A549 (cell line): ENCODE data around the gene EXOC4. TPM values are rescaled to one million over a fixed set of nuclear protein-coding genes. Genes with fewer than 3 reads are reported as not detected.

Experiments used
- ATAC-seq, 2 experiments: fragments of 200-7000 bp in 1 of 2; fragments of >200 bp in 1 of 2; cut with Nextera tagmentation in 1 of 2; cut with Tn5 transposase in 1 of 2; 3 replicates each; pipeline versions ENCODE4 v1.8.0 to v1.9.1; 2018 to 2020; ENCODE audit warnings: mild to moderate bottlenecking in 1 of 2, moderate library complexity in 1 of 2
- CTCF ChIA-PET: fragments of 300-600 bp; sonication (Branson Sonifier 250); formaldehyde crosslinking; extraction: SDS; loops from one replicate; lab custom pipeline; 2021; ENCODE audit warnings: antibody characterized with exemption, inconsistent platforms; lab: Yijun Ruan, JAX
- POLR2A ChIA-PET: fragments of 350-600 bp; formaldehyde crosslinking; extraction: SDS; loops from one replicate; lab custom pipeline; 2021; ENCODE audit warnings: antibody characterized with exemption, inconsistent platforms; lab: Yijun Ruan, JAX
- DNase-seq, 2 experiments: peaks; one replicate each; pipeline versions ENCODE4 v3.0.0 to v3.0.0-alpha.2; 2011 to 2016; ENCODE audit warnings: low read depth in 1 of 2, low spot score in 1 of 2
- FAIRE-seq: peaks from 2 replicates; lab custom pipeline; 2011; peaks lifted over from hg19 to GRCh38; lab: Jason Lieb, UNC
- H3K27ac ChIP-seq, 2 experiments: fragments of >200 bp; sonication (Bioruptor Twin); formaldehyde crosslinking; 3 replicates each; pipeline ENCODE4 v1.5.1; 2016 to 2017
- H3K4me1 ChIP-seq: fragments of >200 bp; sonication (Bioruptor Twin); formaldehyde crosslinking; 3 replicates; pipeline ENCODE4 v1.6.1; 2016
- H3K4me2 ChIP-seq: fragments of >200 bp; sonication (Bioruptor Twin); formaldehyde crosslinking; 3 replicates; pipeline ENCODE4 v1.6.1; 2016
- H3K4me3 ChIP-seq: fragments of >200 bp; sonication (Bioruptor Twin); formaldehyde crosslinking; 3 replicates; pipeline ENCODE4 v1.5.1; 2016
- H3K9me3 ChIP-seq: fragments of >200 bp; sonication (Bioruptor Twin); formaldehyde crosslinking; 3 replicates; pipeline ENCODE4 v1.6.1; 2016
- BHLHE40 ChIP-seq: IDR thresholded peaks from 2 replicates; pipeline ENCODE4 v1.6.1; 2012; ENCODE audit warnings: low read depth, low read length, inconsistent platforms
- CBX8 ChIP-seq: fragments of 200-600 bp; sonication (generic); IDR thresholded peaks from 2 replicates; pipeline ENCODE4 v1.6.1; 2016
- CHD4 ChIP-seq: fragments of 200-600 bp; sonication (generic); IDR thresholded peaks from 2 replicates; pipeline ENCODE4 v1.6.1; 2016; ENCODE audit warnings: antibody characterized with exemption, mild to moderate bottlenecking, borderline replicate concordance
- E2F6 ChIP-seq: IDR thresholded peaks from 2 replicates; pipeline ENCODE4 v1.6.1; 2012; ENCODE audit warnings: low read depth, borderline replicate concordance
- EHF ChIP-seq: fragments of 250-450 bp; sonication (Bioruptor Pico); IDR thresholded peaks from 2 replicates; pipeline ENCODE4 v1.5.0; 2020; ENCODE audit warnings: mild to moderate bottlenecking
- EHMT2 ChIP-seq: fragments of 200-600 bp; sonication (generic); IDR thresholded peaks from 2 replicates; pipeline ENCODE4 v1.6.1; 2016; ENCODE audit warnings: antibody characterized with exemption, low read depth, mild to moderate bottlenecking, moderate library complexity
- EP300 ChIP-seq, 2 experiments: fragments of >200 bp; sonication (Bioruptor Twin); formaldehyde crosslinking; IDR thresholded peaks; 2 replicates in 1 of 2; 3 replicates in 1 of 2; pipeline ENCODE4 v1.6.1; 2016 to 2017
- ESRRA ChIP-seq: fragments of 150-350 bp; IDR thresholded peaks from 2 replicates; pipeline ENCODE4 v1.6.1; 2014; ENCODE audit warnings: mild to moderate bottlenecking, low read length, borderline replicate concordance
- FOXS1 ChIP-seq: fragments of 250-450 bp; sonication (Bioruptor Pico); IDR thresholded peaks from 2 replicates; pipeline ENCODE4 v1.5.0; 2020; ENCODE audit warnings: mild to moderate bottlenecking, moderate library complexity
- HOXA7 ChIP-seq: fragments of 250-450 bp; sonication (Bioruptor Pico); IDR thresholded peaks from 2 replicates; pipeline ENCODE4 v1.5.0; 2020; ENCODE audit warnings: mild to moderate bottlenecking, moderate library complexity
- HOXB5 ChIP-seq: fragments of 250-450 bp; sonication (Bioruptor Pico); IDR thresholded peaks from 2 replicates; pipeline ENCODE4 v1.5.0; 2020; ENCODE audit warnings: mild to moderate bottlenecking, moderate library complexity
- NFE2L2 ChIP-seq: fragments of 150-350 bp; conservative IDR thresholded peaks from 2 replicates; pipeline ENCODE4 v1.6.1; 2014; ENCODE audit warnings: low read length
- POLR2AphosphoS2 ChIP-seq: conservative IDR thresholded peaks from 2 replicates; pipeline ENCODE4 v1.6.1; 2012; ENCODE audit warnings: low read length, improper control_type of control experiment, inconsistent platforms
- REST ChIP-seq: fragments of 200-600 bp; sonication (generic); IDR thresholded peaks from 2 replicates; pipeline ENCODE4 v1.6.1; 2016; ENCODE audit warnings: antibody characterized with exemption, mild to moderate bottlenecking, moderate library complexity
- RFX5 ChIP-seq: fragments of 450-650 bp; IDR thresholded peaks from 2 replicates; pipeline ENCODE4 v1.7.1; 2014; ENCODE audit warnings: antibody characterized with exemption, mild to moderate bottlenecking, moderate library complexity
- RNF2 ChIP-seq: fragments of 200-600 bp; sonication (generic); IDR thresholded peaks from 2 replicates; pipeline ENCODE4 v1.6.1; 2016; ENCODE audit warnings: low read depth, mild to moderate bottlenecking, antibody characterized with exemption, moderate library complexity, borderline replicate concordance
- SMC3 ChIP-seq: fragments of >200 bp; sonication (Bioruptor Twin); formaldehyde crosslinking; IDR thresholded peaks from 3 replicates; pipeline ENCODE4 v1.6.1; 2018; ENCODE audit warnings: inconsistent platforms
- SREBF2 ChIP-seq: fragments of 450-650 bp; IDR thresholded peaks from 2 replicates; pipeline ENCODE4 v1.6.1; 2014; ENCODE audit warnings: mild to moderate bottlenecking, moderate library complexity
- ZC3H11A ChIP-seq: fragments of 450-650 bp; IDR thresholded peaks from 2 replicates; pipeline ENCODE4 v1.6.1; 2014; ENCODE audit warnings: antibody characterized with exemption, mild to moderate bottlenecking
- ZFP36 ChIP-seq: fragments of 450-650 bp; IDR thresholded peaks from 2 replicates; pipeline ENCODE4 v1.6.1; 2014; ENCODE audit warnings: borderline replicate concordance; ENCODE audit not compliant: partially characterized antibody
- ZNF302 ChIP-seq: fragments of 250-450 bp; sonication (Bioruptor Pico); IDR thresholded peaks from 2 replicates; pipeline ENCODE4 v1.9.0; 2021; ENCODE audit warnings: inconsistent platforms, mild to moderate bottlenecking, moderate library complexity
- WGBS: methylation state at CpG from one replicate; pipeline ENCODE4 v1.1.6; 2017; ENCODE audit errors: missing lambda C conversion rate; 5-methylcytosine and 5-hydroxymethylcytosine counted together
- polyA plus RNA-seq, 4 experiments: library from polyadenylated mRNA; depleted of rRNA in 3 of 4; stranded (reverse); fragments of >200 nt; fragmentation: RNase III in 1 of 4; extraction: RNeasy Plus Mini Kit Qiagen cat#74134 plus additional on column Dnase treatment in 1 of 4; gene quantifications; 2 replicates in 3 of 4; 3 replicates in 1 of 4; pipeline ENCODE4 v1.2.3, GENCODE V29; 2011 to 2017
- TF ChIP-seq, protein P1 (sequence below): IDR thresholded peaks from 2 replicates; pipeline ENCODE4 v1.6.1; 2012
- TF ChIP-seq, protein P2 (sequence below): fragments of >200 bp; sonication (Bioruptor Twin); formaldehyde crosslinking; IDR thresholded peaks from 3 replicates; pipeline ENCODE4 v1.5.1; 2016

Gene EXOC4
- polyA plus RNA-seq, 2 of the 4 experiments (the other 2 are of a cell fraction): 33.4 to 73.1 TPM

GRCh38 chr7:133292631-133293030, 39.8 kb downstream of the EXOC4 start (continued):
- TF ChIP-seq BHLHE40 (no peak), E2F6 (no peak)

DNA sequence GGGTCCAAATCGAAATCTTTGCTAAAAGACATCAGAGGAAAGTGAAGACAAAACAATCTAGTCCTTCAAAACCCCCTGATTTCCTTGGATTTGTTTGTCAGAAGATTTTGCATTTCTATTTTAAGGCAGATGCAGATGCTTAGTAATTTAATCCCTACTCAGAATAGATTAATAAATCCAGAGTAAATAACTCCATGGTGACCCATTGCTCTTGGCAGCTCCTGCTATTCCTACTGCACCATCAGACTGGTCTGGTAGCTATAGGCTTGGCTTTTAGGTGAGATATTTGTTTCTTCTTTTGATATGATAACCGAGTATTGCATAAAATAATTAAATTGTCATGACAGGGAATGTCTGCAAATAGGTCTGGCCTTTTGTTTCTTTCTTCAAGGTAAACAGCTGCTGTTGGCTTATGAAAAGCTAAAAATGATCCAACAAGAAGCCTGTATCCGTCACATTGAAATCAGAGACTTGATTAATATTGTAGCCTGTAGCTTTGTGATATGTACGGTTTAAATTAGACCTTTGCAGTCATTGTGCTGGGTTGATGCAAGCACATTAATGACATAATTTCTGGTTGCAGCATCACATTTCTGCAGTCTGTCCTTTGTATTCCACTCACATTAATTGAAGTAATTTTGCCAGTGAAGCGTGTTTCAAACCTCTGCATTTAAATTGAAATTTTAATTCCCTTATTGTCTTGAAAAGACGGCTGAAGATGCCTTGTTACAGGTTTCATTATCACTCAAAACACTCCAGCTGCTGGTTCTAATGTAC, 40.7 kb downstream of the EXOC4 start:
- Histone ChIP-seq H3K4me1 (no peaks in the 10 kb centered on the region), H3K27ac (no peak overlapping the region), H3K4me2 (no peak overlapping the region), H3K9me3 (no peaks in the 10 kb centered on the region), H3K4me3 (no peak overlapping the region)
- ATAC-seq (no peak), DNase-seq (no peak), FAIRE-seq (no peak)
- ChIA-PET POLR2A (no interaction called here), CTCF (interaction anchor here (0.8 kb wide), 1 partner anchor 1478 kb away, joined by 3 read pairs; no protein-coding TSS in a partner anchor)
- TF ChIP-seq ZNF302 (CRISPR knock-in tag): no peak
- no peak for TF ChIP-seq CHD4
- TF ChIP-seq REST: no peak
- TF ChIP-seq SREBF2: no peak
- no peak for TF ChIP-seq POLR2AphosphoS2
- no peak for TF ChIP-seq HOXB5 (CRISPR knock-in tag)
- TF ChIP-seq ZFP36: no peak
- no peak for TF ChIP-seq EHF (CRISPR knock-in tag)
- TF ChIP-seq ESRRA: no peak
- TF ChIP-seq EP300 (IDR thresholded peaks at IDR 0.05): no peak
- TF ChIP-seq, protein P1, sequence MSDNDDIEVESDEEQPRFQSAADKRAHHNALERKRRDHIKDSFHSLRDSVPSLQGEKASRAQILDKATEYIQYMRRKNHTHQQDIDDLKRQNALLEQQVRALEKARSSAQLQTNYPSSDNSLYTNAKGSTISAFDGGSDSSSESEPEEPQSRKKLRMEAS: no peak
- no peak for TF ChIP-seq FOXS1 (CRISPR knock-in tag)
- TF ChIP-seq E2F6: no peak
- TF ChIP-seq ZC3H11A: no peak
- TF ChIP-seq RNF2: no peak
- no peak for TF ChIP-seq CBX8
- TF ChIP-seq HOXA7: no peak
- TF ChIP-seq RFX5: no peak
- 87% methylated on average over 6 of the region's 6 CpGs for WGBS

DNA sequence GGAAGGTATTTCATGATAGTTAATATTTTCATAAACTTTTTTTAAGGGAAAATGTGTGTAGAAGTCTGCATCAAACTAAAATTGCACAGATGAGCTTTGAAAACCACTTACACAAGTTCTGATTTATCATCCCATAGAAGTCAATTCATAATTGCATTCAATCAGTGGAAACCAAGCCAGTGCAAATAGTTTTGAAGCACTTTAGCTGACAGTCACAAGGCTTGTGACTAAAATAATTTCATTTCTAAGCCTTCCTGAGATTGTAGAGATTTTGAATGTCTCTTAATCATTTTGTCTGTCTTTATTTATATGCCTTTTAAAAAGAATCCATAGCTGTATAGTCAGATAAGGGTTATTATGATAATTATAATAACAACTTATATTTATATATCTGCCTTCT, 41.4 kb downstream of the EXOC4 start:
- Histone ChIP-seq H3K9me3 (no peaks in the 10 kb centered on the region), H3K27ac (no peak overlapping the region)
- TF ChIP-seq EHF (CRISPR knock-in tag) (no peak), NFE2L2 (no peak), EHMT2 (no peak), SMC3 (no peak), CHD4 (no peak)
- TF ChIP-seq, protein P2, sequence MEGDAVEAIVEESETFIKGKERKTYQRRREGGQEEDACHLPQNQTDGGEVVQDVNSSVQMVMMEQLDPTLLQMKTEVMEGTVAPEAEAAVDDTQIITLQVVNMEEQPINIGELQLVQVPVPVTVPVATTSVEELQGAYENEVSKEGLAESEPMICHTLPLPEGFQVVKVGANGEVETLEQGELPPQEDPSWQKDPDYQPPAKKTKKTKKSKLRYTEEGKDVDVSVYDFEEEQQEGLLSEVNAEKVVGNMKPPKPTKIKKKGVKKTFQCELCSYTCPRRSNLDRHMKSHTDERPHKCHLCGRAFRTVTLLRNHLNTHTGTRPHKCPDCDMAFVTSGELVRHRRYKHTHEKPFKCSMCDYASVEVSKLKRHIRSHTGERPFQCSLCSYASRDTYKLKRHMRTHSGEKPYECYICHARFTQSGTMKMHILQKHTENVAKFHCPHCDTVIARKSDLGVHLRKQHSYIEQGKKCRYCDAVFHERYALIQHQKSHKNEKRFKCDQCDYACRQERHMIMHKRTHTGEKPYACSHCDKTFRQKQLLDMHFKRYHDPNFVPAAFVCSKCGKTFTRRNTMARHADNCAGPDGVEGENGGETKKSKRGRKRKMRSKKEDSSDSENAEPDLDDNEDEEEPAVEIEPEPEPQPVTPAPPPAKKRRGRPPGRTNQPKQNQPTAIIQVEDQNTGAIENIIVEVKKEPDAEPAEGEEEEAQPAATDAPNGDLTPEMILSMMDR: no peak
- TF ChIP-seq, all 56 proteins: peak for 0
- CTCF ChIA-PET: interaction anchor here (0.8 to 1.3 kb wide), 2 partner anchors 10 to 1478 kb away, joined by 3 to 4 read pairs; no protein-coding TSS in a partner anchor
- no peaks in the 10 kb centered on the region for H3K4me1 ChIP-seq
- ATAC-seq: no peak
- H3K4me2 ChIP-seq: no peak overlapping the region
- no peak overlapping the region for H3K4me3 ChIP-seq
- FAIRE-seq: no peak
- no peak for DNase-seq
- POLR2A ChIA-PET: no interaction called here
